ENCODE measurements around the gene LSMEM2.
A peak's percentile ranks its signal among the peaks of the same experiment; 100 is the strongest.

Gene LSMEM2

GRCh38 chr3:50324351-50325112 is 45.6 kb downstream of the LSMEM2 start:
- peak; percentile 58 to 68 for DNase-seq

GRCh38 chr3:50325113-50325480 is 46.2 kb downstream of the LSMEM2 start:
- DNase-seq: no peak

GRCh38 chr3:50325497-50326181 is 46.8 kb downstream of the LSMEM2 start:
- DNase-seq: peak; percentile 9 to 31

DNA sequence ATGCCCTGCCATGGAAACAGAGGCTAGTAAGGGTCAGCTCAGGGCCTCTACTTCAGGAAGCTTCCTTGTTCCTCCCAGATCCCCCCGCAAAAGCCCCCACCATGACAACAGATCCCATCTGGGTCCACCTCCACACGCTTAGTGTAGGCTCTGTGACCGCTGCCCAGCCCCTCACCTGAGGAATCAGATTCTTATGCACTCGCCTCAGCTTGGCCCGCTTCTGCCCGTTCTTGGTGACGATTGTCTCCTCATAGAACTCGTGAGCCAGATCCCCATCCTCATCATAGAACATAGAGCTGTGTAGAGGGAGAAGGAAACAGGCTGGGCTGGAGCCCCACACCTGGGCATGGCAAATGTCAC is 47.3 kb downstream of the LSMEM2 start:
- DNase-seq: no peak

DNA sequence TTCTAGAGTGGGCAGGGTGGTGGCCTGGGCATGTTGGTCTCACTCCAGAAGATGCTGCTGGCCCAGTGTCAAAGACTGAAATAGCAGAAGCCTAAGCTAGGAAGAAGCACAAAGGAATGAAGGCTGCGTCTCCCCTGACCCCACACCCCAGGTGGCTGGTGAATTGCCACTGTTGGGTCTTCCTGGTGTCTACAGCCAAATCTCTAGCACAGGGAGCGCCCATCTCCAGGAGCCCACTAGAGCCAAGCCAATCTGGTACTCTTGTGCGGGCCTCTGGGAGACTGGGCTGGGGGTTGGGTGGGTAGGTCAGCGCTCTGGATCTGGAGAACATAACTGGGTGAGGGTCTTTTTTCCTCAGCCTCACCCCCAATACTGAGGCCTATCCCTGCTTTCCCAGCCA is 48.2 kb downstream of the LSMEM2 start:
- no peak for DNase-seq

GRCh38 chr3:50327943-50328691 is 49.2 kb downstream of the LSMEM2 start, which contains the start of gene TUSC2:
Gene TUSC2 (minus strand): TSS chr3:50328223. CDS start chr3:50328099, 124 bp downstream.
- peak; percentile 98 to 99 for DNase-seq

DNA sequence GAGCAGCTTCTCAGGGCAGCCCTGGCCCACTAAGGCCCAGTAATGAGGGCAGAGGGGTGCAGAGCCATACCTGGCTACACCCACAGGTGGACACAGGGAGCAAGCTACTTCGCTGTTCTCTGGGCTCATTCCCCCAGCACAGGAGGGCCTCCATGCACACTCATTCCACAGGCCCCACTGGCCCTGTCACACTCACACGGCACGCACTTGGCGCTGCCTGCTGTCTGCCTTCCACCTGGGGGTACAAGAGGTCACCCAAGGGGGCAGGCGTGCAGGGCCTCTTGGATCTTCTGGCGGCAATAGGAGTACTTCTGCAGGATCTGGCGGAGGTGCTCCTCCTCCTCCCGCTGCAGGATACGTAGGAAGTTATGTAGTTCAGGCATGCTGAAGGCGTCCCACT is 51.4 kb downstream of the LSMEM2 start:
- DNase-seq: no peak

DNA sequence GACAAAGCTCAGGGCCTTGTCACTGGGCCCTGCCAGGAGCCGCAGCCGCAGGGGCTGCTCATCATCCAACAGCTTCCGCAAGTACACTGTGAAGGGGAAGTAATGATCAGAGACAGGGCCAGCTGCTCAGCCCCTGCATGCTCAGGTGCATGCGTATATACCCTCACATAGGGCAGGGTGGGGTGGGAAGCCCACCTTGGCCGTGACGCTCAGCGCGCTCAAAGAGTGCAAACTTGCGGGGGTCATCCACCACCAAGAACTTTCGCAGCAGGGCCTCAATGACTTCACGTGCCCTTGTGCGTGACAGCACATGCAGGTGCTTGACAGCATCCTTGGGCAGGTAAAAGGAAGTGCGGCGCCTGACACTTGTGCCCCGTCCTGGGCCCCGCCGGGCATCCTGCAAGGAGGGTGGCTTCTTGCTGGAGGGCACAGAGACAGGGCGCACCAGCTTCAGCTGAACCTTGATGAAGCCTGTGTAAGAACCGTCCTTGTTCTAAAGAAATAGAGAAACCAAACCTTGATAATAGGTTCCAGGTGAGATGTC is 52.5 kb downstream of the LSMEM2 start:
- DNase-seq: no peak

DNA sequence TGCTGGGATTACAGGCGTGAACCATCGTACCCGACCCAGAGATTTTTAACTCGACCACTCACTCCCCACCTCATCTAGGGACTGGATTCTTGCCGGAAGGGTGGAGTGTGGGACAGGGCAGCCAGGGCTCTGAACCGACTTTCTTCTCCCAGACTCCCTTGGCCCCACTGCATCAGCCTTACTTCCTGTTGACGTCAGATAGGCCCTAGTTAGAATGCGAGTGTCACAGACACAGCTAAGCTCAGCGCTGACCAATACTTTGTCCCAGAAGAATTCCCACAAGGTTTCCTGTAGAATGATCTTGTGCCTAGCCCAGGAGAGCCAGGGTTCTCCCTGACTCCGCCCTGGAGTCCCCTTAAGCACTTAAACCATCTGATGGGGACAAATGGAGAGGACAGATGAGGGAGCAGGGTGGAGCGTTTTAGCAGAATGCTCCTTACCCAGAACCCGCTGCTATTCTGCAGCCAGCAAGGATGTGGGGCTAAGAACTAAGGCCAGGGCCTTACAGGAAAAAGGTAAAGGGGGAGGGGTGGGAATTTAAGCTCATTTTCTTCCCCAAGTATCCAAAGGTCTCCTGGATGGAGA is 54.9 kb downstream of the LSMEM2 start:
- no peak for DNase-seq

GRCh38 chr3:50334339-50335075 is 55.6 kb downstream of the LSMEM2 start:
- DNase-seq: no peak

DNA sequence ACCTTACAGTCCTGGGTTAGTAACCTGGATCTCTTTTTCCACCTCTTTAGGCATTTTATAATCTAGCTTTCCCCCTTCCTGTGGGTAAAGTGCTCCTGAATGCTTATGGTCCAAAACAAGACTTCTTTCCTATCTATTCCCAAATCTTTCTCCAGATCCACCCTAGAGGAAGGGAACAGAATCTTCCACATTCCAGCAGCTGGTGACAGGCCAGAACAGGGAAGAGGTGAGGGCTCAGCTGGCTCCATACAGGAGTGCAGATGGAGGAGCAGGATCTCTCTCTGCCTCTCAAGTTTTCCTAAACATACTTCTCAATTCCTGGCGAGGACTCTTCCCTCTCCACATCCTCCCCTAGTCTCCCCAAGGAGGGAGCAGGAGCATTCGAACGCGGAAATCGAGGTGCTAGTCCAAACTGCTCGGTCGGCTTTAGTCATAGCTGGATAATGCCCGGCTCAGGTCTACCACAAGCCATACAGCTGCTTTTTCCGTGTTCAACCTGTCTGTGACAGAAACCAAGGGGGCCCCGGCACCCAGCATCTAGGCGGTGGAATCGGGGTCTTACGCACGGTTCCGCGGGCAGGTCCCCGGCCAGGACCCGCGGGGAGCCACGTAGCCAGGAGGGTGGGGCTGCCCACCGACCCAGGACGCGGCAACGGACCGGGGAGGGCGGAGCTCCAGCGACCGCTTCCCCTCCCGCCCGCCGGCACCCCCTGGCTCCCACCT is 57.7 kb downstream of the LSMEM2 start:
- DNase-seq: no peak

- DNase-seq: peak; percentile 100
Measured at GRCh38 chr3:50337175-50337861, 58.4 kb downstream of the LSMEM2 start.

All from AML-193 (cell line).